ENCODE results near the gene TSC22D2.

GRCh38 chr3:150407051-150407807 is 869 bp upstream of the TSC22D2 start:
- no peak for TF ChIP-seq CTCF (conservative IDR thresholded peaks at IDR 0.05; ENCODE audit: low read length)
- TF ChIP-seq EZH2phosphoT487 (IDR thresholded peaks at IDR 0.05; ENCODE audit: borderline replicate concordance) = no peak
